ENCODE measurements around the gene UBXN1.

UBXN1 gene

DNA sequence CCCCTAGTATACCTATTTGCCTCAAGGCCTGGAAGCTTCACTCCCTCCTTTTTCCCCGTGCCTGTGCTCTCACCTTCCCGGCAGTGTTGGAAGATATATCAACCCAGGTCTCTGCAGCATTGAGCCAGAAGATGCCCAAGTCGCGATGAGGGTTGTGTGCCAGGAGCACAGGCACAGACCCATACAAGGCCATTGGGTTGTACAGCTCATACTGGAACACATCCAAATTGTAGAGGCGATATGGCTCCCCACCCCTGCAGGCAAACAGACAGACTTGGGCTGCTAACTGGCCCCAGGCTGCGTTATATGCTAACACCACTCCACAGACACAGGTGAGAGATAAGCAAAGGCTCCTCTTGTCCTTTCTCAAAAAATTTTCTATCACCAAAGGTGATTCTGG, 46.4 kb downstream of the UBXN1 start:
- DNase-seq = no peak

- no peak for DNase-seq
These were observed 51.2 kb downstream of the UBXN1 start for GRCh38 chr11:62627713-62628112.

Measured in stimulated activated CD8-positive, alpha-beta memory T cell treated with anti-CD3 and anti-CD28 coated beads, Interleukin-4, amount 100 ng/mL, for 48 hours (primary cell).